Activated naive CD4-positive, alpha-beta T cell treated with anti-CD3 and anti-CD28 coated beads for 36 hours (primary cell): Measurements from ENCODE around the gene ST14. TPM values are rescaled to one million over a fixed set of nuclear protein-coding genes. Genes with fewer than 3 reads are reported as not detected.

ENCODE experiments used
- CTCF ChIA-PET: fragments of 350-600 bp; sonication (Branson Sonifier 250); formaldehyde crosslinking; loops from one replicate; lab custom pipeline; 2021; ENCODE audit warnings: antibody characterized with exemption; lab: Charles Lee
- DNase-seq: peaks from one replicate; pipeline ENCODE4 v3.0.0-alpha.2; 2020
- H3K27ac Mint-ChIP-seq: one replicate; pipeline ENCODE4 v1.8.0; 2021; ENCODE audit warnings: mild to moderate bottlenecking, mixed read lengths
- H3K27me3 Mint-ChIP-seq: one replicate; pipeline ENCODE4 v1.8.0; 2021; ENCODE audit warnings: low read depth, mixed read lengths
- H3K36me3 Mint-ChIP-seq: one replicate; pipeline ENCODE4 v1.8.0; 2021; ENCODE audit warnings: low read depth, mixed read lengths
- H3K4me1 Mint-ChIP-seq: one replicate; pipeline ENCODE4 v1.8.0; 2021; ENCODE audit warnings: low read depth, mixed read lengths
- H3K4me3 Mint-ChIP-seq: one replicate; pipeline ENCODE4 v1.8.0; 2021; ENCODE audit warnings: mild to moderate bottlenecking, moderate library complexity, mixed read lengths
- H3K9me3 Mint-ChIP-seq: one replicate; pipeline ENCODE4 v1.8.0; 2021; ENCODE audit warnings: mixed read lengths
- intact Hi-C: fragments of 100-400 bp; cut with micrococcal nuclease; formaldehyde crosslinking; loops from one replicate; pipeline ENCODE4 v1.15.1; 2023
- total RNA-seq, 2 experiments: library from RNA; stranded (reverse); gene quantifications; one replicate each; pipeline ENCODE4 v1.2.3, GENCODE V29; 2021

Gene ST14
- total RNA-seq, result not detected

GRCh38 chr11:130159657-130160497 is at the start of gene ST14:
ST14 (plus strand) TSS chr11:130159782; CDS start chr11:130159980, 198 bp downstream.
- H3K4me1 Mint-ChIP-seq, result peaks cover 14% of the 10 kb centered on the region
- H3K27me3 Mint-ChIP-seq, result peaks cover 49% of the 10 kb centered on the region
- H3K4me3 Mint-ChIP-seq, result peak within 1 kb of the TSS; percentile 45
- H3K9me3 Mint-ChIP-seq, result no peaks in the 10 kb centered on the region
- intact Hi-C loops, result no loop called here
- no peak for DNase-seq
- no peak within 1 kb of the TSS for H3K27ac Mint-ChIP-seq
- CTCF ChIA-PET, result no interaction called here
- H3K36me3 Mint-ChIP-seq, result no peaks in the 10 kb centered on the region

- no peaks in the 10 kb centered on the region for H3K9me3 Mint-ChIP-seq
- H3K27ac Mint-ChIP-seq, result no peak overlapping the region
- CTCF ChIA-PET, result no interaction called here
- H3K27me3 Mint-ChIP-seq, result peaks cover under 1% of the 10 kb centered on the region
- H3K4me3 Mint-ChIP-seq, result no peak overlapping the region
- intact Hi-C loops, result no loop called here
- no peak for DNase-seq
- H3K36me3 Mint-ChIP-seq, result peaks cover 26% of the 10 kb centered on the region
- H3K4me1 Mint-ChIP-seq, result no peaks in the 10 kb centered on the region
These were observed 49.1 kb upstream of the ST14 start for GRCh38 chr11:130110339-130111108.

GRCh38 chr11:130112071-130112830 is 47.3 kb upstream of the ST14 start:
- DNase-seq, result no peak
- CTCF ChIA-PET, result no interaction called here
- Mint-ChIP-seq H3K4me1 (no peaks in the 10 kb centered on the region), H3K27me3 (peaks cover 2% of the 10 kb centered on the region), H3K9me3 (no peaks in the 10 kb centered on the region), H3K27ac (no peak overlapping the region), H3K4me3 (no peak overlapping the region), H3K36me3 (peaks cover 23% of the 10 kb centered on the region)
- intact Hi-C loops, result no loop called here

- H3K4me1 Mint-ChIP-seq, result peaks cover 13% of the 10 kb centered on the region
These were observed 45.3 kb upstream of the ST14 start for GRCh38 chr11:130114281-130114680.

GRCh38 chr11:130114726-130115125 is 44.9 kb upstream of the ST14 start:
- peaks cover 17% of the 10 kb centered on the region for H3K4me1 Mint-ChIP-seq
- DNase-seq, result no peak
- no peaks in the 10 kb centered on the region for H3K9me3 Mint-ChIP-seq
- CTCF ChIA-PET, result interaction anchor here (1.7 kb wide), 1 partner anchor 17 kb away, joined by 6 read pairs; no protein-coding TSS in a partner anchor
- intact Hi-C loops, result no loop called here
- H3K27ac Mint-ChIP-seq, result no peak overlapping the region
- peaks cover 19% of the 10 kb centered on the region for H3K36me3 Mint-ChIP-seq
- no peak overlapping the region for H3K4me3 Mint-ChIP-seq
- peaks cover 2% of the 10 kb centered on the region for H3K27me3 Mint-ChIP-seq

More at GRCh38 chr11:130114281-130114680, 45.3 kb upstream of the ST14 start:
- Mint-ChIP-seq H3K36me3 (peaks cover 19% of the 10 kb centered on the region), H3K27ac (no peak overlapping the region), H3K4me3 (no peak overlapping the region), H3K9me3 (no peaks in the 10 kb centered on the region), H3K27me3 (peaks cover 2% of the 10 kb centered on the region)
- CTCF ChIA-PET, result no interaction called here
- intact Hi-C loops, result no loop called here
- no peak for DNase-seq

- peaks cover 4% of the 10 kb centered on the region for H3K27me3 Mint-ChIP-seq
- peaks cover 20% of the 10 kb centered on the region for H3K4me1 Mint-ChIP-seq
- CTCF ChIA-PET, result interaction anchor here (0.6 to 1.7 kb wide), 2 partner anchors 17 to 349 kb away, joined by 3 to 6 read pairs; no protein-coding TSS in a partner anchor
- intact Hi-C loops, result no loop called here
- no peak overlapping the region for H3K4me3 Mint-ChIP-seq
- H3K9me3 Mint-ChIP-seq, result no peaks in the 10 kb centered on the region
- peaks cover 17% of the 10 kb centered on the region for H3K36me3 Mint-ChIP-seq
- no peak for DNase-seq
- H3K27ac Mint-ChIP-seq, result no peak overlapping the region
These were observed 44.4 kb upstream of the ST14 start for GRCh38 chr11:130115218-130115617.

GRCh38 chr11:130118165-130118564 is 41.4 kb upstream of the ST14 start:
- H3K9me3 Mint-ChIP-seq, result no peaks in the 10 kb centered on the region
- H3K27me3 Mint-ChIP-seq, result peaks cover 7% of the 10 kb centered on the region
- CTCF ChIA-PET, result interaction anchor here (0.8 to 1.9 kb wide), 5 partner anchors 9 to 236 kb away, joined by 3 to 8 read pairs (median 5); no protein-coding TSS in a partner anchor
- no peak overlapping the region for H3K27ac Mint-ChIP-seq
- intact Hi-C loops, result loop anchor here (2.0 kb wide), 1 partner anchor 49 kb away; the partner anchor contains the start of gene APLP2
- H3K36me3 Mint-ChIP-seq, result peaks cover 17% of the 10 kb centered on the region
- DNase-seq, result no peak
- peaks cover 45% of the 10 kb centered on the region for H3K4me1 Mint-ChIP-seq
- no peak overlapping the region for H3K4me3 Mint-ChIP-seq

GRCh38 chr11:130118636-130119387 is 40.8 kb upstream of the ST14 start:
- Mint-ChIP-seq H3K27ac (no peak overlapping the region), H3K27me3 (peaks cover 7% of the 10 kb centered on the region), H3K9me3 (no peaks in the 10 kb centered on the region), H3K4me1 (peaks cover 46% of the 10 kb centered on the region), H3K36me3 (peaks cover 19% of the 10 kb centered on the region), H3K4me3 (no peak overlapping the region)
- CTCF ChIA-PET, result interaction anchor here (0.6 to 1.9 kb wide), 7 partner anchors 8 to 237 kb away, joined by 3 to 8 read pairs (median 5); no protein-coding TSS in a partner anchor
- DNase-seq, result peak; percentile 35
- intact Hi-C loops, result loop anchor here (2.0 kb wide), 1 partner anchor 50 kb away; the partner anchor contains the start of gene APLP2

GRCh38 chr11:130120045-130120444 is 39.5 kb upstream of the ST14 start:
- peaks cover 18% of the 10 kb centered on the region for H3K36me3 Mint-ChIP-seq
- CTCF ChIA-PET, result interaction anchor here (1.9 kb wide), 1 partner anchor 238 kb away, joined by 6 read pairs; no protein-coding TSS in a partner anchor
- DNase-seq, result no peak
- H3K9me3 Mint-ChIP-seq, result no peaks in the 10 kb centered on the region
- intact Hi-C loops, result no loop called here
- no peak overlapping the region for H3K4me3 Mint-ChIP-seq
- peaks cover 47% of the 10 kb centered on the region for H3K4me1 Mint-ChIP-seq
- H3K27me3 Mint-ChIP-seq, result peaks cover 7% of the 10 kb centered on the region
- no peak overlapping the region for H3K27ac Mint-ChIP-seq

- no peak overlapping the region for H3K27ac Mint-ChIP-seq
- peaks cover 17% of the 10 kb centered on the region for H3K36me3 Mint-ChIP-seq
- CTCF ChIA-PET, result interaction anchor here (1.1 to 2.2 kb wide), 3 partner anchors 11 to 198 kb away, joined by 4 to 10 read pairs (median 5); no protein-coding TSS in a partner anchor
- intact Hi-C loops, result no loop called here
- H3K9me3 Mint-ChIP-seq, result no peaks in the 10 kb centered on the region
- H3K27me3 Mint-ChIP-seq, result peaks cover 5% of the 10 kb centered on the region
- DNase-seq, result peak; percentile 41
- peaks cover 47% of the 10 kb centered on the region for H3K4me1 Mint-ChIP-seq
- no peak overlapping the region for H3K4me3 Mint-ChIP-seq
These were observed 38.1 kb upstream of the ST14 start for GRCh38 chr11:130121445-130121978.

- Mint-ChIP-seq H3K9me3 (no peaks in the 10 kb centered on the region), H3K36me3 (peaks cover 17% of the 10 kb centered on the region), H3K4me1 (peaks cover 47% of the 10 kb centered on the region), H3K27ac (no peak overlapping the region), H3K27me3 (peaks cover 5% of the 10 kb centered on the region), H3K4me3 (no peak overlapping the region)
- peak; percentile 75 for DNase-seq
- intact Hi-C loops, result loop anchor here (1.0 kb wide), 4 partner anchors 53 to 479 kb away; partner anchors contain the start of gene APLP2
- CTCF ChIA-PET, result interaction anchor here (0.6 to 2.2 kb wide), 5 partner anchors 11 to 1346 kb away, joined by 3 to 10 read pairs (median 4); no protein-coding TSS in a partner anchor
These were observed 37.4 kb upstream of the ST14 start for GRCh38 chr11:130122141-130122575.
